T-helper 2 cell treated with Interferon-gamma antibody and Interleukin-4, amounts not matched to agents 5 μg/mL and 100 μg/mL, for 36 hours (primary cell): Measurements from ENCODE around the gene RBBP8.

Source experiments
- DNase-seq: peaks from one replicate; pipeline ENCODE4 v3.0.0; 2021; ENCODE audit warnings: low spot score
- H3K27ac Mint-ChIP-seq: one replicate; pipeline ENCODE4 v1.8.0; 2021; ENCODE audit warnings: mild to moderate bottlenecking, mixed read lengths
- H3K27me3 Mint-ChIP-seq: one replicate; pipeline ENCODE4 v1.8.0; 2021; ENCODE audit warnings: low read depth, mixed read lengths
- H3K36me3 Mint-ChIP-seq: one replicate; pipeline ENCODE4 v1.8.0; 2021; ENCODE audit warnings: low read depth, mixed read lengths
- H3K4me1 Mint-ChIP-seq: one replicate; pipeline ENCODE4 v1.8.0; 2021; ENCODE audit warnings: low read depth, mixed read lengths
- H3K4me3 Mint-ChIP-seq: one replicate; pipeline ENCODE4 v1.8.0; 2022; ENCODE audit warnings: mild to moderate bottlenecking, moderate library complexity, mixed read lengths
- H3K9me3 Mint-ChIP-seq: one replicate; pipeline ENCODE4 v1.8.0; 2021; ENCODE audit warnings: mixed read lengths

RBBP8 gene

GRCh38 chr18:23042133-23042532 lies 109.0 kb downstream of the RBBP8 start:
- H3K4me1 Mint-ChIP-seq, result peaks cover 5% of the 10 kb centered on the region
- no peak overlapping the region for H3K4me3 Mint-ChIP-seq
- H3K36me3 Mint-ChIP-seq, result no peaks in the 10 kb centered on the region

GRCh38 chr18:23043803-23044376 lies 110.8 kb downstream of the RBBP8 start:
- no peak for DNase-seq
- Mint-ChIP-seq H3K36me3 (no peaks in the 10 kb centered on the region), H3K4me3 (no peak overlapping the region), H3K4me1 (peaks cover 5% of the 10 kb centered on the region), H3K9me3 (no peaks in the 10 kb centered on the region), H3K27ac (no peak overlapping the region), H3K27me3 (peaks cover 5% of the 10 kb centered on the region)

More at GRCh38 chr18:23042133-23042532, 109.0 kb downstream of the RBBP8 start:
- Mint-ChIP-seq H3K27me3 (peaks cover 5% of the 10 kb centered on the region), H3K27ac (no peak overlapping the region), H3K9me3 (no peaks in the 10 kb centered on the region)
- no peak for DNase-seq

GRCh38 chr18:23049698-23050373 lies 116.7 kb downstream of the RBBP8 start:
- Mint-ChIP-seq H3K4me1 (peaks cover 21% of the 10 kb centered on the region), H3K4me3 (peak overlapping the region; percentile 25), H3K27ac (peak overlapping the region; percentile 60), H3K27me3 (peaks cover 9% of the 10 kb centered on the region), H3K36me3 (peaks cover 2% of the 10 kb centered on the region), H3K9me3 (peaks cover 3% of the 10 kb centered on the region)
- no peak for DNase-seq

- peaks cover 20% of the 10 kb centered on the region for H3K27me3 Mint-ChIP-seq
- H3K27ac Mint-ChIP-seq, result no peak overlapping the region
- peaks cover 3% of the 10 kb centered on the region for H3K9me3 Mint-ChIP-seq
- DNase-seq, result no peak
- no peak overlapping the region for H3K4me3 Mint-ChIP-seq
- H3K36me3 Mint-ChIP-seq, result peaks cover 2% of the 10 kb centered on the region
- peaks cover 18% of the 10 kb centered on the region for H3K4me1 Mint-ChIP-seq
Measured at GRCh38 chr18:23053776-23054457, 120.8 kb downstream of the RBBP8 start.

GRCh38 chr18:23054553-23054952 lies 121.4 kb downstream of the RBBP8 start:
- Mint-ChIP-seq H3K4me1 (peaks cover 14% of the 10 kb centered on the region), H3K4me3 (no peak overlapping the region), H3K9me3 (peaks cover 3% of the 10 kb centered on the region), H3K27me3 (peaks cover 25% of the 10 kb centered on the region), H3K36me3 (peaks cover 2% of the 10 kb centered on the region), H3K27ac (no peak overlapping the region)
- DNase-seq, result no peak

- no peak overlapping the region for H3K4me3 Mint-ChIP-seq
- H3K36me3 Mint-ChIP-seq, result no peaks in the 10 kb centered on the region
- H3K27me3 Mint-ChIP-seq, result peaks cover 30% of the 10 kb centered on the region
- H3K4me1 Mint-ChIP-seq, result peaks cover 4% of the 10 kb centered on the region
- no peak for DNase-seq
- no peaks in the 10 kb centered on the region for H3K9me3 Mint-ChIP-seq
- H3K27ac Mint-ChIP-seq, result no peak overlapping the region
Measured at GRCh38 chr18:23056315-23056714, 123.2 kb downstream of the RBBP8 start.

- no peak for DNase-seq
- Mint-ChIP-seq H3K27ac (no peak overlapping the region), H3K36me3 (no peaks in the 10 kb centered on the region), H3K9me3 (no peaks in the 10 kb centered on the region), H3K4me1 (peaks cover 4% of the 10 kb centered on the region), H3K27me3 (peaks cover 30% of the 10 kb centered on the region), H3K4me3 (no peak overlapping the region)
Measured at GRCh38 chr18:23057096-23057495, 124.0 kb downstream of the RBBP8 start.

- Mint-ChIP-seq H3K4me1 (no peaks in the 10 kb centered on the region), H3K27ac (no peak overlapping the region), H3K4me3 (no peak overlapping the region), H3K36me3 (peaks cover 5% of the 10 kb centered on the region), H3K9me3 (peaks cover 8% of the 10 kb centered on the region), H3K27me3 (peaks cover 28% of the 10 kb centered on the region)
- DNase-seq, result no peak
Measured at GRCh38 chr18:23058746-23059415, 125.8 kb downstream of the RBBP8 start.

- H3K9me3 Mint-ChIP-seq, result peaks cover 8% of the 10 kb centered on the region
- peaks cover 5% of the 10 kb centered on the region for H3K36me3 Mint-ChIP-seq
- H3K4me1 Mint-ChIP-seq, result no peaks in the 10 kb centered on the region
- DNase-seq, result no peak
- no peak overlapping the region for H3K4me3 Mint-ChIP-seq
- H3K27me3 Mint-ChIP-seq, result peaks cover 26% of the 10 kb centered on the region
- no peak overlapping the region for H3K27ac Mint-ChIP-seq
Measured at GRCh38 chr18:23059541-23060465, 126.7 kb downstream of the RBBP8 start.

- Mint-ChIP-seq H3K36me3 (peaks cover 7% of the 10 kb centered on the region), H3K9me3 (peaks cover 9% of the 10 kb centered on the region), H3K27me3 (peaks cover 17% of the 10 kb centered on the region), H3K27ac (no peak overlapping the region), H3K4me3 (no peak overlapping the region), H3K4me1 (no peaks in the 10 kb centered on the region)
- no peak for DNase-seq
Measured at GRCh38 chr18:23062011-23062410, 128.9 kb downstream of the RBBP8 start.

GRCh38 chr18:23063502-23063901 lies 130.4 kb downstream of the RBBP8 start:
- H3K9me3 Mint-ChIP-seq, result peaks cover 15% of the 10 kb centered on the region
- H3K27ac Mint-ChIP-seq, result no peak overlapping the region
- H3K27me3 Mint-ChIP-seq, result peaks cover 13% of the 10 kb centered on the region
- peaks cover 13% of the 10 kb centered on the region for H3K36me3 Mint-ChIP-seq
- no peak overlapping the region for H3K4me3 Mint-ChIP-seq
- DNase-seq, result no peak
- H3K4me1 Mint-ChIP-seq, result peaks cover 8% of the 10 kb centered on the region

- no peak for DNase-seq
- Mint-ChIP-seq H3K4me3 (no peak overlapping the region), H3K36me3 (peaks cover 21% of the 10 kb centered on the region), H3K27ac (no peak overlapping the region), H3K9me3 (peaks cover 23% of the 10 kb centered on the region), H3K4me1 (peaks cover 23% of the 10 kb centered on the region), H3K27me3 (no peaks in the 10 kb centered on the region)
Measured at GRCh38 chr18:23065234-23065806, 132.2 kb downstream of the RBBP8 start.

GRCh38 chr18:23066060-23066459 lies 132.9 kb downstream of the RBBP8 start:
- Mint-ChIP-seq H3K27ac (no peak overlapping the region), H3K4me1 (peaks cover 28% of the 10 kb centered on the region), H3K36me3 (peaks cover 25% of the 10 kb centered on the region), H3K27me3 (no peaks in the 10 kb centered on the region), H3K4me3 (no peak overlapping the region), H3K9me3 (peaks cover 25% of the 10 kb centered on the region)
- DNase-seq, result no peak
